Measurements from ENCODE around the gene AK9.

GRCh38 chr6:109452181-109452580 is 238.8 kb downstream of the AK9 start:
- TF ChIP-seq CTCF (conservative IDR thresholded peaks at IDR 0.05; ENCODE audit: low read length), result no peak
- TF ChIP-seq EZH2phosphoT487 (IDR thresholded peaks at IDR 0.05; ENCODE audit: borderline replicate concordance), result no peak
